SK-N-DZ (cell line): Measurements from ENCODE around the gene GUCY1A2.
"Not testable (repeated sequence)": the region's sequence is repeated elsewhere in the genome, so short reads cannot be mapped to it uniquely, and the experiment has no call there.

Experiments used
- DNase-seq: peaks from one replicate; pipeline ENCODE4 v3.0.0-alpha.2; 2015; ENCODE audit warnings: low spot score

Gene GUCY1A2

DNA sequence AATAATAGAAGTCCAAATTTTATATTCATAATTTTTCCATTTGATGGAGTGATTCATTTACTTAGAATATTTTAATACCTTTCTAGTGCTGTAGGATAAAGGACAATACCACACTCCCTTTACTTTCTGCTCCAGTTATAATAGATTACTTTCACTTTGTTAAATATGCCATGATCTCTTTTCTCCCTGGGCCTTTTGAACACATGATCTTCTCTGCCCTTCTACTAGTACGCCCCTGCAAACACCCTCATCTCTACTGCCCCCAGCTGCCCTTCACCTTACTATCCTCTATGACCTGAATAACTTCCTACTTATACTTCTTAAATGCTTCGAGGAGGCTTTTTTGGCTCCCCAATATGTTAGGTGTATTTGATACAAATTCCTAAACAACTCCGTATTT lies 177.3 kb downstream of the GUCY1A2 start:
- DNase-seq = no peak

DNA sequence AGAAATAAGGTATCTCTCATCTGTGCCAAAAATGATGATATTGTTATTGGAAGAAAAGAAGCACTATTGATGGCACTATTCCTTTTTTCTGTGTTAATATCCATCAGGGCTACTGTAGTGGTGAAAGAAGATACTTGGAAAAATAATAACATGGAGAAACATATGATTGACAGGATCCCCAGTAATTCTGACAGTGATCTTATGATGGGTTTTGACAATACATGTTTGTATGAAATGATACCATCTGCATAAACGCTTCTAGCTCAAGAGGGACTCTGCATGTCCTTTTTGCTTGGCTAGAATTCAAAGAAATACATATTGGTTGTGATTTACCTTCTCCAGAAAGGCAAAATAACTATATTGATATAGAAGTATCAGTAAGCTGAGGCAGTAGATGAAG lies 178.1 kb downstream of the GUCY1A2 start:
- DNase-seq = no peak

DNA sequence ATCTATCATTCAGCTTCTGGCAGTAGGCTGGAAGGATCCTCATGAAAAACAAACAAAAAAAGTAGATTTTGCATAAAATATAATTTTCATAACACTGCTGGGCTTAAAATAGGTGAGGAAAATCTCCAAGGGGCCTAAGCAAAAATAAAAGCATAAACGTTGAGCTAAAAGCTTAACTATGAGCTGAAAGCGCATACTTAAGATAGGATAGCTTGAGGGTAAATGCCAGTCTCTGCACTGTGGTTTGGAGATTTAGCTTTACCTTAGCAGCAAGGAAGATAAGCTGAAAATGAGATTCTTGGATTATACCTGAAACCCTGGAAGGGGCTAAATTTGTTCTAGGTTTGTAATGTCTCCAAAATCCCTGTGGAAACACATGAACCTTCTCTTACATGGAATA lies 183.7 kb downstream of the GUCY1A2 start:
- DNase-seq = no peak

DNA sequence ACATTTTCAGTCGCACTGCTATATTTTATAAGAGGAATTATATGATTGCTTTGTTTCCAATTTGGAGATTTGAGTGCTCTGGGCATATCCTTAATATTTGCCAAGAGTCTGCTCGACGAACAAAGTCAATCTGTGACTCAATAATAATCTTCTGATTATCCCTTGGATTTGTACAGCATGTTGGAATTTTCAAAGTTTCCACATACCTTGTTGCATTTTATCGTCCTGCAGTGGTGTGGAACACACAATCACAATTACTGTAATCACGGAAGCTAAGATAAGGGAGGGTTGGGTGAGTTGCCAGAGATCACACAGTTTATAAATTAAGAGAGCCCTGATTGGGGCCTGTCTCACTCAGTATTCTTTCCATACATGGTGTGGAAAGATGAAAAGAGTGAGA lies 189.3 kb downstream of the GUCY1A2 start:
- no peak for DNase-seq

DNA sequence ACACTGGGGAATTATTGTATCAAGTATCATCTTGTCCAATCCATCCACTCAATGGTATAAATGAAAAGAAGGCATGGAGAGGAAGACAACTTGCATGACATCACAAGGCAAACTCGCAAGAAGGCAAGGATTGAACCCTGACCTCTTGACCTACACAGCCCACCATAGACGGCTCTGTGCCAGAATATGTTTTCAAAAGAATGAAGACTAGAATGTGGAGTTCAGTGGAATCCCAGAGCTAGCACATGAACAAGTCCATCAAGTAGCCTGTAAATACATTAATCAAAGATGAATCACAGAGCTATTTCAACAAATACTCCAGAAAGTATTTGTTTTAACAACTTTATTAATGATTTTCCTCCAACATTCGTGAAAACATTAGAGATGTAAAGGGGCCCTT lies 189.7 kb downstream of the GUCY1A2 start:
- no peak for DNase-seq

DNA sequence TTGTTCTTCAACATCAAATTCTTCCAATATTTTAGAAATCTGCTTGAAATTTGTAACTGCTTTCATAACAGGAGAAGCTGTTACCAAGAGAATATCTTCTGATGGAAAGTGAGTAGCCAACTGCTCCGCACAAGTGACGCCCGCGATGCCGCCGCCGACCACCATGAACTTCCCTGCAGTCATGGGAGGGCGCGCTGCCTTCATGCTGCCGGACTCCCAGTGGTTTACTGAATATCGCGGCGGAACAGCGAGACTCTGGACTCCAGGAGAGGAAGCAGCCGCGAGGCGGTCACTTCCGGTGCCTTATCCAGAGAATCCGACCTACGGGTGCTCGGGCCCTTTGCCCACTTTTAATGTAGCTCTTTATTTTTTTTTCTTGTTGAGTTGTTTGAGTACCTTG lies 190.6 kb downstream of the GUCY1A2 start:
- DNase-seq = no peak

DNA sequence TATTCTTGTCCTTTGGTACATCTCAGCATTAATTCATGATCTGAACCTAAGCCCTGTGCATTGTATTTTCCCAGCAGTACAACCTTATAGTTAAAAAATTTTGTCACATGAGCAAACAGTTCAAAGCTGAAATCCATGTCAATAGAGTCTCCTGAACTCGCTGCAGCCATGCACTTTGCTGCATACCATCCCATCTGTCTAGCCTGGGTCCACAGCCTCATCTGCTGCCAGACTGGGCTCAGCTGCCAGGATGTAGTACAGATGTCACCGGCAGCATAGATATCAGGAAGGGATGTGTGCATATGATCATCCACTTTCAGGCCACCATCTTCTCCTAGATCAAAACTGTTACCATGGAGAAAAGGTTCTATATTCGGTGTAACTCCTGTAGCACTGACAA lies 191.7 kb downstream of the GUCY1A2 start:
- not testable (repeated sequence) for DNase-seq

DNA sequence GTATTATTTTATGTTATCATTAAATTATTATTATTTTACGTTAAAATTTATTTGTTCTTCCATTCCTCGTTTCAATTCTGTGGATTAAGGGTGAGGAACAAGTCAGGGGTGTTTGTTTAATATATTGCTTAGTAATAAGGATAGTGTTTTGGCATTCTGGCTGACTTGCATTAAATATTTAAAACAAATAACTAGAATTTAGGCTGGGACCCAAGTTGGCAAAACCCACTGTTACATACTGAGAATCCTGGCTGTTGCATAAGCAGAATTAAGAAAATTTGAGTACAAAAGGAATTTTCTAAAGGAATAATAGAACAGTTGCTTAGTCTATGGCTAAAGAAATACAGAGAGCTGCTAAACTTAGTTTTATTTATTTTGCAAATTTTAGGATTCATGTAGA lies 196.4 kb downstream of the GUCY1A2 start:
- no peak for DNase-seq

DNA sequence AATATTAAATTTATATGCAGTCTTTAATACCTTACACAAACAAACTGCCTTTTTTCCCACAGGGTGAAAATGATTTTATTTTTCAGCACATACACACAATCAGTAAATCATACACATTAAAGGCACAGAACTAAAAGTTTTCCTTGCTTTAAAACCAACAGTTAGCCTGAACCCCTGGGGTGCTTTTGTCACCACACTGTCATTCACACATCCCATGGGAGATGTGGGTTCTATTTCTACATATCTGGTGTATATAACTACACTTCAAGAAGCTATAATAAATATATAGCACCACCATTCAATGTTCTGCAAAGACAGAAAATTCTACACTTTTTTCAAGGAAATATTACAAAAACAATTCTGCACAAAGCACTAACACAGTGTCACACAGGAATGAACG lies 197.0 kb downstream of the GUCY1A2 start:
- DNase-seq = no peak

DNA sequence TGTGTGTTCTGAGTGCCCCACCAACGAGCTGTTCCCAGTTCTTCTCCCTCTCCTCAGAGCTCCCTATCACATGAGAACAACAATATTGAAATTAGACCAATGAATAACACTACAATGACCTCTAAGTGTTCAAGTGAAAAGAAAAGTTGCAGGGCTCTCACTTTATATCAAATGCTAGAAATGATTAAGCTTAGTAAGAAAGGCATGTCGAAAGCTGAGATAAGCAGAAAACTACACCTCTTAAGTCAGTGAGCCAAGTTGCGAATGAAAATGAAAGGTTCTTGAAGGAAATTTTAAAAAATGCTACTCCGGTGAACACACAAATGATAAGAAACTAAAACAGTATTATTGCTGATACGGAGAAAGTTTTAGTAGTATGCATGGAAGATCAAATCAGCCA lies 199.8 kb downstream of the GUCY1A2 start:
- no peak for DNase-seq

DNA sequence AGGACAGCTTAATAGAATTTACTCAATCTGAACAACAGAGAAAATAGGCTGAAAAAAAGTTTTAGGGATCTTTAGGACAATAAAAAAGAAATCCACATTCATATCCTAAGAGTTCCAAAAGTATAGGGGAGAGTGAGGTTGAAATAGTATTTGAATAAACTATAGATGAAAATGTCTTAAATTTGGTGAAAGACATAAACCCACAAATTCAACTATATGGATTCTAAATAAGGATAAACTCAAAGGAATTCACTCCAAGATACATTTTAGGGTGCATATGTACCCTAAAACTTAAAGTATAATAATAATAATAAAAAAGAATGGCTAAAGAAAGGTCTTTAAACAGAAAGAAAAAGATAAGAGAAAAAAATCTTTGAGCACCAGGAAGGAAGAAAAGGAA lies 203.1 kb downstream of the GUCY1A2 start:
- DNase-seq = no peak

DNA sequence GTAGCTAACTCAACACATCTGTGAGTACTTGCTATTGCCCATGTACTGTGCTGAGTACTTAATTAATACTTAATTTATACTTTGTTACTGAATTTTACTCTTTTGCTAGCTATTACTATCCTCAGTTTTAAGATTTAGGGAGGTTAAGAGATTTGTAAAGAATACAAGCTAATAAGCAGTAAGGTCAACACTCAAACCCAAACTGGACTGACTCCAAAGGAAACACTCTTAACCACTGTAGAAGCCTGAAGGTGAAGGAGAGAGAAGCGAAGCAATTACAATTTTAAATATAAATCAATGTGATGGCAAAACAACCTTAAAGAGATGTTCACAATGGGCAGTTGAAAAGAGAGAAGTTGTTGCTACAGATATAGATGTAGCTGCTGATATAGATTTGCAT lies 204.5 kb downstream of the GUCY1A2 start:
- no peak for DNase-seq

DNA sequence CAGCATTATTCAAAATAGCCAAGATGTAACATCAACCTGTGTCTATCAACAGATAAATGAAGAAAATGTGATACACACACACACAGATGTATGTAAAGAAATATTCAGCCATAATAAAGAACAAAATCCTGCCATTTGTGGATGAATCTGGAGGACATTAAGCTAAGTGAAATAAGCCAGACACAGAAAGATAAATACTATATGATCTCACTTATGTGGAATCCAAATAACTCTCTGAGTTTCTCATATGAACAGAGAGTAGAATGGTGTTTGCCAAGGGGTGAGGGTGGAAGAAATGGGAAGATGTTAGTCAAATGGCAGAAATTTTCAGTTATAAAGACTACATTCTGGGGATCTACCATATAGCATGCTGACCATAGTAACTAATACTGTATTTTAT lies 224.2 kb downstream of the GUCY1A2 start:
- DNase-seq = no peak

DNA sequence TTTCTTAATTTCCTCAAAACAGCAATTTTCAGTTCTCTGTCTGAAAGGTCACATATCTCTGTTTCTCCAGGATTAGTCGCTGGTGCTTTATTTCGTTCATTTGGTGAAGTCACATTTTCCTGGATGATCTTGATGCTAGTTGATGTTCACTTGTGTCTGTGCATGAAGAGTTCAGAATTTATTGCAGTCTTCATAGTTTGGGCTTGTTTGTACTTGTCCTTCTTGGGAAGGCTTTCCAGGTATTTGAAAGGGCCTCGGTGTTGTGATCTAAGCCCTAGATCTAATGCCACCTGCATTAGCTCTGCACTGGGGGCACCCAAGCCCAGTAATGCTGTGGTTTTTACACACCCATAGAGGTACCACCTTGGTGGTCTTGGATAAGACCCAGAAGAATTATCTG lies 228.9 kb downstream of the GUCY1A2 start:
- DNase-seq = no peak

DNA sequence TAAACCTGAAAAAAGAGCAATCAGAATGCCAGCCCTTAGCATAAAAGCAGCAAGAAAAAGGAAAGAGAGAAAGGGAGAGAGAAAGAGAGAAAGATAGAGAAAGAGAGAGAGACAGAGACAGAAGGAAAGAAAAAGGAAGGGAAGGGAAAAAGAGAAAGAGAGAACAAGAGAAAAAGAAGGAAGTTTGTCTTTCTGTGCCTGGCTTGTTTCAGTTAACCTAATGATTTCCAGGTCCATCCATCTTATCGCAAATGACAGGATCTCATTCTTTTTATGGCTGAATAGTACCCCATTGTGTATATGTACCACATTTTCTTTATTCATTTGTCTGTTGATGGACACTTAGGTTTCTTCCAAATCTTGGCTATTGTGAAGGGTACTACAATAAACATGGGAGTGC lies 230.8 kb downstream of the GUCY1A2 start:
- no peak for DNase-seq

DNA sequence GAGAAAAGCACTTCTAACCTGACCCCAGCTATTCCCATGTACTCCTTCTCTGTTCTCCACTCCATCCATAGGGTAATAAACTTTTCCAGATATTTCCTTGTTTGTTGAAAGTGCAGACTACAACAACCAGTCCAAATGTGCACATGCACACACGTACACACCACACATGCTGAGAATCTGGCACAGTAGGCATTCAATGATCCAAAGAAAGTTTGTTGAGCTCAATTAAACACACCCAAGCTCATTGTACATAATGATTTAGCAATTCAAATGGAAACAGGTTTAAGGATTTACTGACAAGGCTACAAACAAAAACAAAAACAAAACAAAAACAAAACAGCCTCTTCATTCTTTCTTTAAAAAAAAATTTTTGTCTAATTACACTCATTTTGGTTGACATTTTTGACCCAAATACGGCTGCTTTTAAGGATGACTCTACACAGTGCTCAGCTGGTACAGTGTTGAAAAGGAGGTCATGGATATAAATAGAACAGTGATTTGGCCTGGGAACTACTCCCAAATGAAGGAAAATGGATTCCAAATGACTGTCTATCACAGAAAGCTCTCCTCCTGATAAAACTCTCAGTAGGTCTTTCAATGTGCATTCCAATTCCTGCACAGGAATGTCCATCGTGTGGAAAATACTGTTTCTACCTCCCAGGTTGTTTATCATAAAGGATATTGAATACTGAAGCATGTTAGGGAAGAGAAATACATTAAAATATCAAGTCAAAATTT lies 232.2 kb downstream of the GUCY1A2 start:
- no peak for DNase-seq

DNA sequence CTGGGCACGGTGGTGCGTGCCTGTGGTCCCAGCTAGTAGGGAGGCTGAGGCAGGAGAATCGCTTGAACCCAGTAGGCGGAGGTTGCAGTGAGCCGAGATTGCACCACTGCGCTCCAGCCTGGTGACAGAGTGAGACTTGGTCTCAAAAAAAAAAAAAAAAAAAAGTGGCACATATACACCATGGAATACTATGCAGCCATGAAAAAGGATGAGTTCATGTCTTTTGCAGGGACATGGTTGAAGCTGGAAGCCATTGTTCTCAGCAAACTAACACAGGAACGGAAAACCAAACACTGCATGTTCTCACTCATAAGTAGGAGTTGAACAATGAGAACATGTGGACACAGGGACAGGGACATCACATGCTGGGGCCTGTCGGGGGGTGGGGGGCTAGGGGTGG lies 241.0 kb downstream of the GUCY1A2 start:
- DNase-seq = not testable (repeated sequence)

DNA sequence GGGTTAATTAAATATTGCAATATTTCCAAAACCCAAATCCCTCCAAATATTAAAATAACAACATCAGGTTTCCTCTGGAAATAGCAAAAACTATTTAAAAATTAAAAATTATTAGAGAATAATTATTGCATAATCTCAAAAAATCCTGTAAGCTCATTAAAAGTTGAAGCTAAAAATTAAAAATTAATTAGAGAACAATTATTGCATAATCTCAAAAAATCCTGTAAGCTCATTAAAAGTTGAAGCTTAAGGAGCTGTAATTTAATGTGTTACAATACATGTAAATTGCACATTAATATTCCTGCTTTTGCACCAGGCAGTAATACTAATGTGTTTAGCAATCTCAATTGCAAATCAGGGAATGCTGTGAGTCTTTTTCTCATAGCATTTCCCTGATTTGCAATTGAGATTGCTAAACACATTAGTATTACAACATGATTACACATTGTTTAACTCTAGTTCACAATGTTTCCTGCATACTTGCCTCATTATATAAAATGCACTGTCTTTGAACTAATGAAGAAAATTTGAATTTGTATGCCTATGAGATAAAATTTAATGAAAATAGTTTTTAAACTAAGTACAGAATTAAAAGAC lies 247.7 kb downstream of the GUCY1A2 start:
- DNase-seq = no peak

DNA sequence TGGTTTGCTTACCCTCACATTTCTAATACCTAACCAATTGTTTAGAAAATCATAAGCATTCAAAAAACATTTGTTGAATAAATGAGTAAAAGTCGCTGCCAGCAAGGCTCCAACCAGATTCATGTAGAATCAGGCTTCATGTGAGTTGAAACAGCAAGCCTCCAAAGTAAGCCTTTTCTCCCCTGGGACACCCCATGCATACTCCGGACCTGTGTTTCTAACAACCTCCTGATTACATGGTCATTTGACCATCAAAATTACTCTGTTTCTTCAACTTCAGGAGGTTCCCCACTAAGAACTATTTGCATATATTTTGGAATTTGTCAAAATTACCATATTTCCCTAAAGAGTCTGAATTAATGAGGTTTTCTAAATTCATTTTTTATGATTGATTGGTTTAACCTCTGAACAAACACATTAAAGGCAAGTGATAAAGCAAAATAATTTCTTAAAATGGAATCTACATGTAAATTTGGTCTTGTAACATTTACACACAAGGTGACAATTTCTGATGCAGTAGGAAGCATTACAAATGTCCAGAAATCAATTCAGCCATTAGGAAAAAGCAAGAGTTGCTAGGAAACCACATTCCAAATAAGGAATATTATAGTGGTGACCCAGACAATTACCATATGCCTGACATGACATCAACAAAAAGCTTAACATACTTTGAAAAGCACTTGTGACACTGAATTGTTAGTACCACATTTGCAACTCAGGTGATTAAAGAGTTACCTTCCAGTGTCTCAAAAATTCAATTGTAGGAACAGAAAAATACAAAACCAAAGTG lies 252.6 kb downstream of the GUCY1A2 start:
- DNase-seq = no peak

DNA sequence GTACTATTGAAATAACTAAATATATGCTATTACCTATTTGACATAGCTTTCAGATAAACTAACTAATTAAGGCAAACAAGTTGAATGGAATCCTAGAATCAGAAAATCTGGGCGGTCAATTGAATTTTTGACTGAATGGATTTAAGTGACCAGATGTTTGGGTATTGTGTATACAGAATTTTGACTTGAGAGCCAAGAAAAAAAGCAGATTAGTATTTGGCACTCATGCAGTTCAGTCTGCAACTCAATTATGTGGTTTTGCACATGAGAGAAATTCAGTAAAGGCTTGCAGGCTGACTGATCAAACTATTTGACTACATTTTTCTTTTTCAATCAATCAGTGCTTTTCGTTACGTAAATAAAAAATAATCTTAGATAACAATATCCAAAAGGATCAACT lies 254.8 kb downstream of the GUCY1A2 start:
- no peak for DNase-seq

DNA sequence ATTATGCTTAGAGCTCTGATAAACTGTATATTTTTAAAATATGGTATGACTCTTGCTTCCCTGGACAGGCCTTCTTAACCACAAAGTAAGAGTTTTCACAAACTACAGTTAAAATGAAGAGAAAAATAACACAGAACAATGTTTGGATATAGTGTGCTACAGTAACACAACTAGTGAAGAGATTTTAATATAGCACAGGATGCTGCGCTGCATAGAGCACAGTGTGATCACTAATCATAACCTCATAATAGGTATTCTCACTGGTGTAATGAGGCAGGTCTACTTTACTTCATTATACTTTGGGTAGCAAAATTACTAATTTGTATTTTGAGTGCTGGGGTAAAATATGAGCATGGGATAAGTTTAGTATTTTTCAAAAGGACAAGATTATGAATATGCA lies 256.5 kb downstream of the GUCY1A2 start:
- no peak for DNase-seq

DNA sequence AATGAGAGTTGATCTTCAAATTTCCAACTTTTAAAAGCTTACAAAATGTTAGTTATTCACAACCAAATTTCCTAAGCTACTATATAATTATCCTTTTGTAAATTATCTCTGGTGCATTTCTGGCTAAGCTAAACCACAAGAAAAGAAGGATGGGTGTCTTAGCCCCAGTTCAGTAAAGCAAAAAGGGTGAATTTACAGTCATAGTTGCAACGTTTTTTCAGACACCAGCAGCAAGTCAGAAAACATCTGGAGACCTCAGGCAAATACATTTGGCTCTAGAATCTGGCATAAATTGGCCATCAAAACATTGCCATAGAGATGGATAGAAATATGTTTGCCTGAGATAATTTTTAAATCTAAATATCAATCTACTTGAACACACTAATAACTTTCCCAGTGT lies 257.0 kb downstream of the GUCY1A2 start:
- DNase-seq = no peak

DNA sequence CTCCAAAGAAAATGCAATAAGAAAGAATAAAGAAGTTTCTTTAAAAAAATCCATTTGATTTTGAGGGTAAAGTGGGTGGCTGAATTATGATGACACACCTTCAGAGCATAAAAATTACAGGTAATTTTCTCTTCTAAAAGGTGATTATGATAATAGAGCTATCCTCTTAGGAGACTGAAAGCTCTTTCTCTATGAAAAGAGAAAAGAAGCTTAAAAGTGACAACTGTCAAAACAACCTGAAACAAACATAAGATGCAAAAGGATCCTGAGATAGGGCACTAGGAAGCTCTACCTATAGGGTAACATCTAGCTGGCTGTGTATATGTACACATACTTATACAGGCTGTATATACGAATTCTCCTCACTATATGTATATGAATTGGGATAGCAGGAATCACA lies 270.2 kb downstream of the GUCY1A2 start:
- DNase-seq = no peak
